CD14-positive monocyte (primary cell): ENCODE results near the gene KXD1. TPM values are rescaled to one million over a fixed set of nuclear protein-coding genes. Genes with fewer than 3 reads are reported as not detected.

ENCODE experiments used
- DNase-seq, 3 donors: peaks; one replicate each; pipeline ENCODE4 v3.0.0-alpha.2; 2011 to 2022
- H2AFZ ChIP-seq: 2 replicates; pipeline ENCODE4 v1.6.0; 2012; ENCODE audit warnings: mild to moderate bottlenecking, low read depth, low read length, inconsistent platforms; ENCODE audit not compliant: insufficient read depth, poor library complexity, severe bottlenecking
- H3K27ac ChIP-seq, 2 donors: 1 replicate in 1 of 2; 2 replicates in 1 of 2; pipeline ENCODE4 v1.5.1; 2012 to 2013; ENCODE audit warnings: low read length in 2 of 2, control low read depth in 1 of 2, inconsistent platforms in 1 of 2, low read depth in 1 of 2, mild to moderate bottlenecking in 1 of 2
- H3K27me3 ChIP-seq, 2 donors: one replicate each; pipeline versions ENCODE4 v1.6.0 to v1.6.1; 2011 to 2013; ENCODE audit warnings: low read length in 2 of 2; ENCODE audit not compliant: control insufficient read depth in 2 of 2, insufficient read depth in 2 of 2
- H3K36me3 ChIP-seq, 2 donors: replicated peaks in 1 of 2; 1 replicate in 1 of 2; 2 replicates in 1 of 2; pipeline versions ENCODE4 v1.5.1 to v1.6.1; 2012 to 2013; ENCODE audit warnings: low read length in 2 of 2, control low read depth in 1 of 2, inconsistent platforms in 1 of 2, mild to moderate bottlenecking in 1 of 2; ENCODE audit not compliant: insufficient read depth in 2 of 2, control insufficient read depth in 1 of 2
- H3K4me1 ChIP-seq, 2 donors: 1 replicate in 1 of 2; 2 replicates in 1 of 2; pipeline versions ENCODE4 v1.5.1 to v1.6.1; 2012 to 2013; ENCODE audit warnings: low read length in 2 of 2, control low read depth in 1 of 2, inconsistent platforms in 1 of 2, mild to moderate bottlenecking in 1 of 2, moderate library complexity in 1 of 2; ENCODE audit not compliant: insufficient read depth in 2 of 2, control insufficient read depth in 1 of 2
- H3K4me2 ChIP-seq: replicated peaks from 2 replicates; pipeline ENCODE3; 2012; ENCODE audit warnings: low read length, moderate library complexity, mild to moderate bottlenecking; ENCODE audit not compliant: poor library complexity, severe bottlenecking; ENCODE audit errors: extremely low read depth
- H3K4me3 ChIP-seq, 3 experiments: fragments of 200-600 bp in 1 of 3; sonication (generic) in 1 of 3; replicated peaks in 1 of 3; 1 replicate in 2 of 3; 2 replicates in 1 of 3; pipeline ENCODE4 v1.5.1; 2011 to 2013; ENCODE audit warnings: low read length in 3 of 3, mild to moderate bottlenecking in 3 of 3, control low read depth in 2 of 3, low read depth in 2 of 3, inconsistent platforms in 1 of 3, moderate library complexity in 1 of 3
- H3K79me2 ChIP-seq: 2 replicates; pipeline ENCODE4 v1.6.0; 2012; ENCODE audit warnings: mild to moderate bottlenecking, control low read depth, inconsistent platforms, low read length, moderate library complexity; ENCODE audit not compliant: insufficient read depth
- H3K9ac ChIP-seq: 2 replicates; pipeline ENCODE4 v1.6.0; 2017; ENCODE audit warnings: low read length, mild to moderate bottlenecking; ENCODE audit not compliant: insufficient read depth, poor library complexity, severe bottlenecking
- H3K9me3 ChIP-seq, 2 donors: replicated peaks in 1 of 2; 1 replicate in 1 of 2; 2 replicates in 1 of 2; pipeline versions ENCODE4 v1.5.1 to v1.6.1; 2012 to 2013; ENCODE audit warnings: low read length in 2 of 2, control low read depth in 1 of 2; ENCODE audit not compliant: control insufficient read depth in 1 of 2, insufficient read depth in 1 of 2
- H4K20me1 ChIP-seq: 2 replicates; pipeline ENCODE4 v1.6.0; 2012; ENCODE audit warnings: mild to moderate bottlenecking, low read length, control low read depth, moderate library complexity; ENCODE audit not compliant: insufficient read depth
- H3K27ac Mint-ChIP-seq, 7 donors: one replicate each; pipeline ENCODE4 v1.8.0; 2020; ENCODE audit warnings: mild to moderate bottlenecking in 7 of 7, mixed read lengths in 7 of 7, moderate library complexity in 6 of 7, inconsistent platforms in 2 of 7
- H3K27me3 Mint-ChIP-seq, 3 donors: one replicate each; pipeline ENCODE4 v1.8.0; 2021 to 2022; ENCODE audit warnings: low read depth in 3 of 3, mild to moderate bottlenecking in 3 of 3, mixed read lengths in 3 of 3, moderate library complexity in 3 of 3, inconsistent platforms in 1 of 3
- H3K36me3 Mint-ChIP-seq, 2 donors: one replicate each; pipeline ENCODE4 v1.8.0; 2020; ENCODE audit warnings: mixed read lengths in 2 of 2, inconsistent platforms in 1 of 2, mild to moderate bottlenecking in 1 of 2
- H3K4me1 Mint-ChIP-seq: one replicate; pipeline ENCODE4 v1.8.0; 2020; ENCODE audit warnings: mild to moderate bottlenecking, mixed read lengths
- H3K4me3 Mint-ChIP-seq, 2 donors: one replicate each; pipeline ENCODE4 v1.8.0; 2020; ENCODE audit warnings: mild to moderate bottlenecking in 2 of 2, mixed read lengths in 2 of 2, moderate library complexity in 1 of 2
- H3K9me3 Mint-ChIP-seq, 7 donors: one replicate each; pipeline ENCODE4 v1.8.0; 2020 to 2022; ENCODE audit warnings: mixed read lengths in 7 of 7, mild to moderate bottlenecking in 6 of 7, moderate library complexity in 6 of 7, inconsistent platforms in 2 of 7
- CTCF ChIP-seq: fragments of 200-600 bp; IDR thresholded peaks from one replicate; pipeline ENCODE4 v1.8.0; 2022; ENCODE audit warnings: antibody characterized with exemption, mild to moderate bottlenecking
- WGBS: methylation state at CpG from one replicate; pipeline ENCODE4 v1.1.5; 2013; ENCODE audit warnings: missing lambda C conversion rate; ENCODE audit not compliant: insufficient coverage; 5-methylcytosine and 5-hydroxymethylcytosine counted together
- intact Hi-C, 2 donors: fragments of 100-400 bp; cut with micrococcal nuclease; formaldehyde crosslinking; loops; one replicate each; pipeline versions ENCODE4 v1.15.0 to v1.15.1; 2023
- polyA plus RNA-seq, 3 donors: library from polyadenylated mRNA; depleted of rRNA in 1 of 3; unstranded in 2 of 3; stranded (reverse) in 1 of 3; fragments of 300-500 nt in 2 of 3; fragments of >200 nt in 1 of 3; fragmentation: Illumina TruSeq in 2 of 3; gene quantifications; 1 replicate in 2 of 3; 2 replicates in 1 of 3; pipeline ENCODE4 v1.2.3, GENCODE V29; 2012 to 2021

Gene KXD1
- polyA plus RNA-seq, 3 donors, result 74.4 to 194 (median 87.9) TPM

GRCh38 chr19:18529782-18530181 is 27.9 kb upstream of the KXD1 start:
- Histone ChIP-seq H4K20me1 (no peaks in the 10 kb centered on the region), H3K27ac (no peak overlapping the region), H3K9me3 (no peaks in the 10 kb centered on the region), H3K36me3 (peaks cover 21 to 27% of the 10 kb centered on the region in 2 donors), H2AFZ (no peak overlapping the region), H3K27me3 (no peaks in the 10 kb centered on the region), H3K9ac (no peak overlapping the region), H3K4me3 (no peak overlapping the region), H3K79me2 (no peaks in the 10 kb centered on the region), H3K4me1 (peaks cover 0 to 3% of the 10 kb centered on the region in 2 donors), H3K4me2 (no peak overlapping the region)
- WGBS, result 84% methylated on average over 7 of the region's 7 CpGs
- Mint-ChIP-seq H3K27me3 (peaks cover 0 to 2% (median 0%) of the 10 kb centered on the region in 3 donors), H3K9me3 (peaks cover 0 to 4% (median 0%) of the 10 kb centered on the region in 7 donors), H3K36me3 (peaks cover 23 to 37% of the 10 kb centered on the region in 2 donors), H3K4me1 (peaks cover 8% of the 10 kb centered on the region), H3K4me3 (no peak overlapping the region), H3K27ac (peak overlapping the region in 2 of 7 donors; percentile 8 to 74)
- DNase-seq, result no peak
- intact Hi-C loops, result loop anchor here in 1 of 2 donors (5.0 kb wide), 1 partner anchor 38 kb away; no protein-coding TSS in a partner anchor
- TF ChIP-seq CTCF, result no peak

- H3K27me3 ChIP-seq, result no peaks in the 10 kb centered on the region
- H3K27ac ChIP-seq, result no peak overlapping the region
- Mint-ChIP-seq H3K36me3 (peaks cover 33 to 52% of the 10 kb centered on the region in 2 donors), H3K4me3 (no peak overlapping the region), H3K27ac (no peak overlapping the region), H3K27me3 (peaks cover 0 to 1% (median 0%) of the 10 kb centered on the region in 3 donors), H3K9me3 (peaks cover 0 to 4% (median 0%) of the 10 kb centered on the region in 7 donors), H3K4me1 (peaks cover under 1% of the 10 kb centered on the region)
- H3K4me3 ChIP-seq, result no peak overlapping the region
- no peak for DNase-seq
- no peak overlapping the region for H3K9ac ChIP-seq
- no peak for TF ChIP-seq CTCF
- H3K4me2 ChIP-seq, result no peak overlapping the region
- no peak overlapping the region for H2AFZ ChIP-seq
- intact Hi-C loops, result no loop called here
- H3K9me3 ChIP-seq, result no peaks in the 10 kb centered on the region
- H3K79me2 ChIP-seq, result no peaks in the 10 kb centered on the region
- no peaks in the 10 kb centered on the region for H4K20me1 ChIP-seq
- peaks cover 30 to 43% of the 10 kb centered on the region in 2 donors for H3K36me3 ChIP-seq
- 100% methylated on average over 2 of the region's 9 CpGs for WGBS
- no peaks in the 10 kb centered on the region for H3K4me1 ChIP-seq
Measured at GRCh38 chr19:18531485-18531884, 26.2 kb upstream of the KXD1 start.
